HG02981 (cell line): Measurements from ENCODE around the gene ITM2B.
"Not testable (repeated sequence)": the region's sequence is repeated elsewhere in the genome, so short reads cannot be mapped to it uniquely, and the experiment has no call there.

Experiments used
- ATAC-seq: cut with Tn5 transposase; IDR thresholded peaks from one replicate; pipeline ENCODE4 v1.9.1; 2021; ENCODE audit warnings: mild to moderate bottlenecking, moderate library complexity; ENCODE audit not compliant: unreplicated experiment

Gene ITM2B

GRCh38 chr13:48233046-48233888 lies at the start of gene ITM2B:
ITM2B (plus strand) TSS chr13:48233206; CDS start chr13:48233361, 155 bp downstream.
- peak; percentile 57 for ATAC-seq

- ATAC-seq: no peak
Observed at GRCh38 chr13:48184260-48184659, 48.7 kb upstream of the ITM2B start.

- no peak for ATAC-seq
Observed at GRCh38 chr13:48185018-48185417, 48.0 kb upstream of the ITM2B start.

- ATAC-seq: no peak
Observed at GRCh38 chr13:48186722-48187121, 46.3 kb upstream of the ITM2B start.

GRCh38 chr13:48188131-48188530 lies 44.9 kb upstream of the ITM2B start:
- no peak for ATAC-seq

GRCh38 chr13:48188601-48189000 lies 44.4 kb upstream of the ITM2B start:
- no peak for ATAC-seq

GRCh38 chr13:48189171-48189570 lies 43.8 kb upstream of the ITM2B start:
- ATAC-seq: no peak

GRCh38 chr13:48192411-48192935 lies 40.5 kb upstream of the ITM2B start:
- ATAC-seq: no peak

- ATAC-seq: peak; percentile 65
Observed at GRCh38 chr13:48194379-48194754, 38.6 kb upstream of the ITM2B start.

- no peak for ATAC-seq
Observed at GRCh38 chr13:48199404-48199946, 33.5 kb upstream of the ITM2B start.

- ATAC-seq: no peak
Observed at GRCh38 chr13:48201044-48201443, 32.0 kb upstream of the ITM2B start.

- not testable (repeated sequence) for ATAC-seq
Observed at GRCh38 chr13:48207207-48207606, 25.8 kb upstream of the ITM2B start.

- no peak for ATAC-seq
Observed at GRCh38 chr13:48210178-48210577, 22.8 kb upstream of the ITM2B start.

- no peak for ATAC-seq
Observed at GRCh38 chr13:48214519-48215121, 18.4 kb upstream of the ITM2B start.

GRCh38 chr13:48215511-48216203 lies 17.3 kb upstream of the ITM2B start:
- ATAC-seq: not testable (repeated sequence)

- no peak for ATAC-seq
Observed at GRCh38 chr13:48216204-48216711, 16.7 kb upstream of the ITM2B start.

GRCh38 chr13:48220592-48220980 lies 12.4 kb upstream of the ITM2B start:
- no peak for ATAC-seq

GRCh38 chr13:48220981-48221685 lies 11.9 kb upstream of the ITM2B start:
- no peak for ATAC-seq

GRCh38 chr13:48221686-48222187 lies 11.3 kb upstream of the ITM2B start:
- no peak for ATAC-seq
